Left cardiac atrium (tissue), 4 donors: ENCODE results near the gene XPR1. TPM values are rescaled to one million over a fixed set of nuclear protein-coding genes. Genes with fewer than 3 reads are reported as not detected.
"Not testable (repeated sequence)": the region's sequence is repeated elsewhere in the genome, so short reads cannot be mapped to it uniquely, and the experiment has no call there.

Experiments used
- ATAC-seq, 2 donors: fragments of 200-7000 bp; cut with Tn5 transposase; one replicate each; pipeline ENCODE4 v1.9.1; 2020; ENCODE audit warnings: mild to moderate bottlenecking in 2 of 2, moderate library complexity in 2 of 2
- DNase-seq: peaks from one replicate; pipeline ENCODE4 v3.0.0-alpha.2; 2020
- intact Hi-C, 2 donors: fragments of 100-400 bp; cut with DNase I; formaldehyde crosslinking; loops; one replicate each; pipeline versions ENCODE4 v1.14.1 to v1.15.1; 2022 to 2023
- total RNA-seq, 2 donors: library from RNA; stranded (reverse); fragmentation: NEBNext Ultra II Directional; extraction: Animal tissue kit (Norgen Biotek cat#: 25700); gene quantifications; one replicate each; pipeline ENCODE4 v1.2.1, GENCODE V29; 2021
- donor health status: DM: no; HTN: yes; CAD: no.
- donor health status: DM: no; HTN: yes; CAD: no; lungs with severe emphysema.
- donor health status: DM: yes; HTN: yes; CAD: no.
- donor health status: Dilated cardiomyopathy.

XPR1 gene
- total RNA-seq, 2 donors from 2014 or later, result 20.5 to 25.4 TPM

- intact Hi-C loops, result no loop called here
- ATAC-seq (no peak), DNase-seq (no peak)
Measured at GRCh38 chr1:180751921-180752320, 120.1 kb downstream of the XPR1 start.

DNA sequence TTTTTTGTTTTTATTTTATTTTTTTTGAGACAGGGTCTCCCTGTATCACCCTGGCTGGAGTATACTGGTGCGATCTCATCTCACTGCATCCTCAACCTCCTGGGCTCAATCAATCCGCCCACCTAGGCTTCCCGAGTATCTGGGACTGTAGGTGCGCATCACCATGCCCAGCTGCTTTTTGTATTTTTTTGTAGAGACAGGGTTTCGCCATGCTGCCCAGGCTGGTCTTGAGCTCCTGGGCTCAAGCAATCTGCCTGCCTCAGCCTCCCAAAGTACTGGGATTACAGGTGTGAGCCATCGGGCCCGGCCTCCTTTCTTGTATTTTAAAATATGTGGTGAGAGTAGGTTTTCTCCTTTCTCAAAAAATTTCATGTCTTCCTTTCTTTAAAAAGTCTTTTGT lies 122.6 kb downstream of the XPR1 start:
- no peak for ATAC-seq

GRCh38 chr1:180757657-180758056 lies 125.8 kb downstream of the XPR1 start:
- ATAC-seq (no peak), DNase-seq (no peak)
- intact Hi-C loops, result no loop called here

More for the DNA sequence above, 122.6 kb downstream of the XPR1 start:
- intact Hi-C loops, result no loop called here
- DNase-seq, result no peak

DNA sequence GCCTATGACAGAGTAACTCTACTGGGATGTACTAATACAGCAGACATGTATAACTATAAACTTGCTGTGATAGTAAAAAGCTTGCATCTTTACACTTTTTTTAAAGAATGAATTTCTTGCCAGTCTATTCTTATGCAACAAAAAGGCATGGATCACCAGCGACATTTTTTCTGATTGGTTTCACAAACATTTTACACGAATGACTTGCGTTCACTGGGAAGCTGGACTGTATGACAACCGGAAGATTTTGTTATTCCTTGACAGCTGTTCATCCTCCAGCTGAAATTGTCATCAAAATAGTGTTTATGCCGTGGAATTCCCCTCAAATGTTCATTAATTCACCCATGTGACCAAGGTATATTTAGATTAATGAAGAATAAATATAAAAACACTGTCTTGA lies 131.0 kb downstream of the XPR1 start:
- ATAC-seq (no peak), DNase-seq (no peak)

GRCh38 chr1:180765151-180765550 lies 133.3 kb downstream of the XPR1 start:
- no peak for ATAC-seq
- intact Hi-C loops, result no loop called here
- DNase-seq, result no peak

More for the DNA sequence above, 131.0 kb downstream of the XPR1 start:
- intact Hi-C loops, result no loop called here

DNA sequence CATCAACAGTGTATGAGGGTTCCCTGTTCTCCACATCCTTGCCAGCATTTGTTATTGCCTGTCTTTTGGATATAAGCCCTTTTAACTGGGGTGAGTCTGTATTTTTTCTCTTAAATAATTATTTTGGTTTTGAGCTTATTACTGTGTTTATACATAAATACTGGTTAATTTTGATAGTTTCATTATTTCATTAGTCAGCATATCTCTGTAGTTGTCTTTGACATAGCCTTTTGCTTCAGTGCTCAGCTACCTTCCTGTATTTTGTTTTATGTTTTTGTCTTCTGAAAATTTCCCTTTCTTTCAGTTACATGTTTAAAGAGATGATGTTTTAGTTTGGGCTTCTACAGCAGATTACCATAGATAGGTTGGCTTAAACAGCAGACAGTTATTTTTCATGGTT lies 138.1 kb downstream of the XPR1 start:
- intact Hi-C loops, result no loop called here
- ATAC-seq (no peak), DNase-seq (no peak)

DNA sequence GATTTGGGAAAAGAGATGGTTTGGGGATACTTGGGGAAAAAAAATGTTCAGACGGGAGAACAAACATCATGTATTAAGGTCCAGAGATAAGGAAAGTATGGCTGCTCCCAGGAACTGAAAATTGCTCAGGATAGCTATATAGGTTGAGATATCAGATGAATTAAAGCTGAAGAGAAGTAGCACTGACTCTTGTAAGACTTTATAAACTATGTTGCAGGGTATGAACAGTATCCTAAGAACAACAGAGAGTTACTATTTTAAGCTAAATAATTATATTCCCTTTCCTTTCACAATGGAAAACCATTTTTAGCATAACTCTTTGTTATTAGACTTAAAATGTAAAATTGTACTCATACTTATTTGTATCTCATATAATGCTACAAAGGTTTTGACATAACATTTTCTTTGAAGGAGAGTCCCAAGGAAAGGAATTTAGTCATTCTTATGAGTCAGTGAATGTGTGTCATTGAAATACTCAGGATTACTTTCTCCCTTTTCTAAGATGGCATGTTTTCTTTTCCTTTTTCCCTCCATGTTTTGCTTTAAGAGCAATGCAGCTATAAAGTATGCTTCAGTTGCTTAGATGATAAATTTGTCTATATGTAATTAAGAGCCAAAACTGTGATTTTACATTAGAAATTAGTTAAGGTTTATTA lies 141.5 kb downstream of the XPR1 start:
- ATAC-seq (no peak), DNase-seq (no peak)
- intact Hi-C loops, result no loop called here

DNA sequence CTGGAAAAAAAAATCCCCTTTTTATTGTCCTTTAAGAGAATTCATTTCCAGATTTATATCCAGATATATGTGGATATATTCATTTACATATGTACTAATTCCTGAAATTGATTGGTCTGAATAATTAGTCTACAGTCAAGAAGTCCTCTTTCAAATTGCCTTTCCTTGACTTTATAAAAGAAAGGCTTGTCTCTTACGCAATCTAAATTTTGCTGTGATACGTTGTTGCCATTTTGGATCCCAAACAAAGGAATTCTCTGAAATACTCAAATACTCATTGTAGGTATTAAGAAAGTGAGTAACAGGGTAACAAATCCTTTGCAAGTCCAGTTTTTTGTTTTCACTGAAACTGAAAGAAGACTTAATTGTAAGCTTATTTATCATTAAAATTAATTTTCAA lies 144.0 kb downstream of the XPR1 start:
- no peak for ATAC-seq
- intact Hi-C loops, result no loop called here
- DNase-seq, result no peak

DNA sequence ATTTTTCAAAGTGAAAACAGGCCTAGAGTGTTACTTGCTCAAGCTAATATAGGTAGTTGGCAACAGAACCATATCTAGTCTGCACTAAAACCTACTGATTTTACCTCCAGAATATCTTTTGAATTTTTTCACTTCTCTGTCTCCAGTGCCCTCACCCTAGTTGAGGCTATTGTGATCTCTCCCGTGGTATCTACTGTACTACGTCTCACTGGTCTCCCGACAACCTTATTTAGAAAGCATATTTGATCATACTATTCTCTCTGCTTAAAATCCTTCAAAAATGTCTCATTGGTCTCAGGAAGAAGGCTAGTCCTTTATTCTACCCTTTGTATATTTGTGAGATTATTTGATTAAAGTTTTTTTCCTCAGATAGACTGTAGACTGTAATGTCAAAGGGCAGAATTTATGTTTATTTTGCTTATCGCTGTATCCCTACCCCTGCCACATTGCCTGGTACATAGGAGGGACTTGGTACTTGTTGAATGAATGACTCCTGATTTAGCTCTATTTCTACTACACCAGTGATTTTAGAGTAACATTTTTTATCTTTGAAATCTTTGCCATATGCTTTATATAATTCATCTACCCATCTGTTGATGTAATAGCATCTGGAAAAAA lies 145.4 kb downstream of the XPR1 start:
- DNase-seq (no peak), ATAC-seq (no peak)
- intact Hi-C loops, result no loop called here

GRCh38 chr1:180778782-180779398 lies 147.1 kb downstream of the XPR1 start:
- ATAC-seq, result no peak
- DNase-seq, result no peak
- intact Hi-C loops, result no loop called here

DNA sequence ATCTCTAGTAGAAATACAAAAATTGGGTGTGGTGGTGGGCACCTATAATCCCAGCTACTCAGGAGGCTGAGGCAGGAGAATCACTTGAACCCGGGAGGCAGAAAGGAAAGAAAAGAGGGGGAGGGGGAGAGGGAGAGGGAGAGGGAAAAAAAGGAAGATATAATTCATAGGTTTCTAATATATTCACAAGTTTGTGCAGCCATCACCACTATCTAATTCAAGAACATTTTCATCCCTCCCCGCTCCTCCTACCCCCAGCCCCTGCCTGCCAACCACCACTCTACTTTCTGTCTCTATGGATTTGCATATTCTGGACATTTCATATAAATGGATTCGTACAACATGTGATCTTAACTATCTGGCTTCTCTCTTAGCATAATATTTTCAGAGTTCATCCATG lies 147.8 kb downstream of the XPR1 start:
- ATAC-seq, result no peak
- no peak for DNase-seq
- intact Hi-C loops, result no loop called here

DNA sequence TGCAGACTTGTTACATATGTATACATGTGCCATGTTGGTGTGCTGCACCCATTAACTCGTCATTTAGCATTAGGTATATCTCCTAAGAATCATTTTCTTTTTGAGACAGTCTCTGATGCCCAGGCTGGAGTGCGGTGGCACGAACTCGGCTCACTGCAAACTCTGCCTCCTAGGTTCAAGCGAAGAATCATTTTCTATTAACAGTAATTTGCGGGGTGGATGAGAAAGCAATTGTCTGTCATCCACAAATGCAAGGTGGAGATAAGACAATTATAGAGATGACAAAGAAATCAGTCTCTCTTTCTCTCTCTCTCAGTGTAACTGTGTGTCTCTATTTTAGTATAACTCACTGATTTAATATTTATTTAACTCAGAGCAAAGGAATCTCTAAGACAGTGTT lies 149.9 kb downstream of the XPR1 start:
- intact Hi-C loops, result no loop called here
- ATAC-seq (no peak), DNase-seq (no peak)

- intact Hi-C loops, result no loop called here
- no peak for DNase-seq
- ATAC-seq, result no peak
Measured at GRCh38 chr1:180785291-180785690, 153.5 kb downstream of the XPR1 start.

- ATAC-seq (no peak), DNase-seq (no peak)
- intact Hi-C loops, result no loop called here
Measured at GRCh38 chr1:180785887-180786286, 154.1 kb downstream of the XPR1 start.

GRCh38 chr1:180786624-180787023 lies 154.8 kb downstream of the XPR1 start:
- DNase-seq, result no peak
- ATAC-seq, result no peak
- intact Hi-C loops, result no loop called here

DNA sequence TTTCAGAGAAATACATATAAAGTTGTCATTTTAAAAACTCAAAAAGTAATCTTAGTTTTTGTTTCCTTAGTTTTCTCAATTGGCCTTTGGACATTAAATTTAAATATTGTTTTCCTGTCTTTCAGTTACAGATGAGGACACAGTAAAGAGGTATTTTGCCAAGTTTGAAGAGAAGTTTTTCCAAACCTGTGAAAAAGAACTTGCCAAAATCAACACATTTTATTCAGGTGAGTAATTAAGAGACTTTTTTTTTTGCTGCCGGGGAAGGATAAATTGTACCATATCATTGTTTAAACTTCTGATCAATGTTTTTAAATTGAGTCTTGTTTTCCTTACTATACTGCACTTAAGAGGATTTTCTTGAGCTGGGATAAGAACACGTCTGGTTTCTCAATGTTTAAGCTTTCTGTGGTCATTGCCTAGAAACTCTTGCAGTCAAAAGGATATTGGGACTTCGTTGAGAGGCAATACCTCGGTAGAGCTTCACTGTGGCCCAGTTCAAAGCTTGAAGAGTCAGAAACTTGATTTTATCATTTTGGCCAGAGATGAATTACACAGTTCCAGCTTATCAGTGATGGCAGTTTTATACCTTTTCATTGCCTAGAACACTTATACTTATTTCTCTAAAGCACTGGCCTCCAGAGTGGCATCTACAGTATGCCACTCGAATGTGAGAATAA lies 155.9 kb downstream of the XPR1 start:
- ATAC-seq, result no peak
- intact Hi-C loops, result no loop called here
- no peak for DNase-seq

GRCh38 chr1:180789460-180789859 lies 157.6 kb downstream of the XPR1 start:
- intact Hi-C loops, result no loop called here
- DNase-seq, result no peak

DNA sequence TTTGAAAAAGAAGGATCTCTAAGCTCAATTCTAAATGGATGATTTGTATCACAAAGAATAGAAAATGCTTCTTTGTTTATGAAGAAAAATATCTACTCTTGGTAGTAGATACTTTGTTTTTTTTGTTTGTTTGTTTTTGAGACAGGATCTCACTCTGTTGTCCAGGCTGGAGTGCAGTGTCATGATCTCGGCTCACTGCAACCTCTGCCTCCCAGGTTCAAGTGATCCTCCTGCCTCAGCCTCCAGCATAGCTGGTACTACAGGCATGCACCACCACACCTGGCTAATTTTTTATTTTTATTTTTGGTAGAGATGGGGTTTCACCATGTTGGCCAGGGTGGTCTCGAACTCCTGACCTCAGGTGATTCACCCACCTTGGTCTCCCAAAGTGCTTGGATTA lies 159.3 kb downstream of the XPR1 start:
- intact Hi-C loops, ATAC-seq, DNase-seq: not testable (repeated sequence)

More at GRCh38 chr1:180789460-180789859, 157.6 kb downstream of the XPR1 start:
- no peak for ATAC-seq

DNA sequence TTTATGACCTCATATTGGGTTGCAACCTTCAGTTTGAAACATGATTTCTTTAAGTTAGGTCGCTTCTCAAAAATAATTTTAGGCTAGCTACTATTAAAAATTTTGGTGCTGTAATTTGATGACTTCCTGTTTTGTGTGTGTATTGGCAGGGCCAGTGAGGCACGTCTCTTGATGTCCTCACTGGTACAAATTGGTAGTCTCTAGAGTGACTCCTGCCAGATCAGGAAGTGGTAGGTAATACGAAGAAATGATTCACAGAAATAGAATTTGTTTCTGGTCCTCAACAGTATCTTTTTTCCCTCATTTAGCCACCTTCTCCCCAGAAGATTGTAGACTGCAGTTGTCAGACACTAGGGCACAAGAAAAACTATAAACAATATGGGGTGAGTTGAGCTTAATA lies 160.0 kb downstream of the XPR1 start:
- ATAC-seq, result no peak
- DNase-seq, result no peak
- intact Hi-C loops, result no loop called here

- intact Hi-C loops, result no loop called here
- DNase-seq, result no peak
- no peak for ATAC-seq
Measured at GRCh38 chr1:180793451-180793850, 161.6 kb downstream of the XPR1 start.
